ENCODE measurements around the gene PANX1.

PANX1 gene

GRCh38 chr11:94100253-94100652, 28.4 kb upstream of the PANX1 start:
- no peak for DNase-seq (ENCODE audit: low read depth)
- no peak overlapping the region for H3K4me3 ChIP-seq (ENCODE audit: low read depth, low read length)
- TF ChIP-seq, protein P1, sequence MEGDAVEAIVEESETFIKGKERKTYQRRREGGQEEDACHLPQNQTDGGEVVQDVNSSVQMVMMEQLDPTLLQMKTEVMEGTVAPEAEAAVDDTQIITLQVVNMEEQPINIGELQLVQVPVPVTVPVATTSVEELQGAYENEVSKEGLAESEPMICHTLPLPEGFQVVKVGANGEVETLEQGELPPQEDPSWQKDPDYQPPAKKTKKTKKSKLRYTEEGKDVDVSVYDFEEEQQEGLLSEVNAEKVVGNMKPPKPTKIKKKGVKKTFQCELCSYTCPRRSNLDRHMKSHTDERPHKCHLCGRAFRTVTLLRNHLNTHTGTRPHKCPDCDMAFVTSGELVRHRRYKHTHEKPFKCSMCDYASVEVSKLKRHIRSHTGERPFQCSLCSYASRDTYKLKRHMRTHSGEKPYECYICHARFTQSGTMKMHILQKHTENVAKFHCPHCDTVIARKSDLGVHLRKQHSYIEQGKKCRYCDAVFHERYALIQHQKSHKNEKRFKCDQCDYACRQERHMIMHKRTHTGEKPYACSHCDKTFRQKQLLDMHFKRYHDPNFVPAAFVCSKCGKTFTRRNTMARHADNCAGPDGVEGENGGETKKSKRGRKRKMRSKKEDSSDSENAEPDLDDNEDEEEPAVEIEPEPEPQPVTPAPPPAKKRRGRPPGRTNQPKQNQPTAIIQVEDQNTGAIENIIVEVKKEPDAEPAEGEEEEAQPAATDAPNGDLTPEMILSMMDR (IDR thresholded peaks at IDR 0.05; ENCODE audit: control insufficient read depth, extremely low read depth, insufficient read depth), result no peak

DNA sequence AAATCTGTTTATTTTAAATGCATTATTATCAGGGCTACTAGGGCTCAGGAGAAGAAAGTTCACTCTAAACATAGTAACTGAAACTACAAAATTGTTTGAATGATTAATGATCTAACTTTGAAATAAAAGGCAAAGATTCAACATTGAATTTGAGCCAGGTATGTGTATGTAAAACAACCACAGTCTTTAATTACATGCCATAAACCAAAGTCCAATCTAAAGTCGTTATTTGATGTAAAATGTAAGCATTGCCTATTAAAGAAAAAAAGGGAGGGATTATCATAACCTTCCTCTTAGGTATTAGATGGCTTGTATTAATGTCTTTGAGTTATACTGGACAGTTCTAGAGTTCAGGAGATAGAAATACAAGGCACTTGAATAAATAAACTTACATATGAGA, 25.2 kb upstream of the PANX1 start:
- TF ChIP-seq, protein P1 (IDR thresholded peaks at IDR 0.05; ENCODE audit: control insufficient read depth, extremely low read depth, insufficient read depth), result no peak
- no peak overlapping the region for H3K4me3 ChIP-seq (ENCODE audit: low read depth, low read length)
- DNase-seq (ENCODE audit: low read depth), result no peak

DNA sequence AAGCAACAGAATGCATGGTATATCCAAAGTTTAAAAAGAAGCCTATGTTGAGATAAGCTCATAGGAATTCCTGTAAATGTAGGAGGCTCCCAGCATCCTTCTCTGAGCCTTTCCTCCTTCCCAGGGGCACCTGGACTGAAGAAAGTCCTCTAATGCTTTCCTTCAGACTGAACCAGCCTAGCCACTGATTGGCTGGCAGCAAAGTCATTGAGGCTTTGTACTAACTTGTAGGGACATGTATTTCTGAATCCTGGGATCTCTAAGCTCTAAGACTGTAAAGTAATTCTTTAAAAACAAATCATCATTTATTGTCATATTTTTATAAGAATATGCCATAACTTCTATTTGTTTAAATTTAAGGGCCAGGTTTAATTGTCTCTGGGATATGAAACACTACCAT, 23.9 kb upstream of the PANX1 start:
- H3K4me3 ChIP-seq (ENCODE audit: low read depth, low read length), result no peak overlapping the region
- TF ChIP-seq, protein P1 (IDR thresholded peaks at IDR 0.05; ENCODE audit: control insufficient read depth, extremely low read depth, insufficient read depth), result no peak
- no peak for DNase-seq (ENCODE audit: low read depth)

DNA sequence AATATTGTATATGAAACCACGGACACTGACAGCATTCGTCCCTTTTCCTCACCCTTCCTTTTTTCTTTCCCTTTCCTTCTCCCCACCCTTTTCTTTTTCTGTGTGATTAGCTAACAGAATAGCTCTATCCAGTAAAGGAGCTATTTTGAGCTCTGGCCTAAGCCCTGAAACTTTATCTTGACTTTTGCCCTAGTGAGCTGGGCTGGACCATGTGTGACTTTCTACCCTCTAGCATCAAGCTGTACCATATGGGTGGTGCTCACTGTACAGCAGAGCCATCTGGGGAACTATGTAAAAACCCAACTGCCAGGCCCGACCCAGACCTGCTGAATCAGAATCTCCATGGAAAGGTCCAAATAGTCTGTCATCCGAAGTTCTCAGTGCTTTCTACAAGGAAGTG, 21.9 kb upstream of the PANX1 start:
- DNase-seq (ENCODE audit: low read depth), result no peak
- TF ChIP-seq, protein P1 (IDR thresholded peaks at IDR 0.05; ENCODE audit: control insufficient read depth, extremely low read depth, insufficient read depth), result no peak
- no peak overlapping the region for H3K4me3 ChIP-seq (ENCODE audit: low read depth, low read length)

GRCh38 chr11:94107363-94107762, 21.3 kb upstream of the PANX1 start:
- TF ChIP-seq, protein P1 (IDR thresholded peaks at IDR 0.05; ENCODE audit: control insufficient read depth, extremely low read depth, insufficient read depth), result 0 out of 2 replicates have a peak, but pooled peaks have one; percentile 6
- no peak for DNase-seq (ENCODE audit: low read depth)
- H3K4me3 ChIP-seq (ENCODE audit: low read depth, low read length), result no peak overlapping the region

GRCh38 chr11:94111241-94111640, 17.4 kb upstream of the PANX1 start:
- no peak for DNase-seq (ENCODE audit: low read depth)
- TF ChIP-seq, protein P1 (IDR thresholded peaks at IDR 0.05; ENCODE audit: control insufficient read depth, extremely low read depth, insufficient read depth), result no peak
- H3K4me3 ChIP-seq (ENCODE audit: low read depth, low read length), result no peak overlapping the region

GRCh38 chr11:94111660-94112059, 17.0 kb upstream of the PANX1 start:
- H3K4me3 ChIP-seq (ENCODE audit: low read depth, low read length), result no peak overlapping the region
- TF ChIP-seq, protein P1 (IDR thresholded peaks at IDR 0.05; ENCODE audit: control insufficient read depth, extremely low read depth, insufficient read depth), result no peak
- no peak for DNase-seq (ENCODE audit: low read depth)
